Choroid plexus epithelial cell (primary cell): ENCODE results near the gene CALCR.

Experiments
- DNase-seq: peaks from one replicate; pipeline ENCODE4 v3.0.0-alpha.2; 2010; ENCODE audit warnings: low read depth
- H3K4me3 ChIP-seq: 2 replicates; pipeline ENCODE4 v1.5.1; 2011; ENCODE audit warnings: low read depth, mild to moderate bottlenecking, control low read depth, low read length, moderate library complexity
- TF ChIP-seq, protein P1 (sequence below): conservative IDR thresholded peaks from 2 replicates; pipeline ENCODE4 v1.5.1; 2011; ENCODE audit warnings: low read depth, mild to moderate bottlenecking, control low read depth, inconsistent platforms, low read length, moderate library complexity

CALCR gene

DNA sequence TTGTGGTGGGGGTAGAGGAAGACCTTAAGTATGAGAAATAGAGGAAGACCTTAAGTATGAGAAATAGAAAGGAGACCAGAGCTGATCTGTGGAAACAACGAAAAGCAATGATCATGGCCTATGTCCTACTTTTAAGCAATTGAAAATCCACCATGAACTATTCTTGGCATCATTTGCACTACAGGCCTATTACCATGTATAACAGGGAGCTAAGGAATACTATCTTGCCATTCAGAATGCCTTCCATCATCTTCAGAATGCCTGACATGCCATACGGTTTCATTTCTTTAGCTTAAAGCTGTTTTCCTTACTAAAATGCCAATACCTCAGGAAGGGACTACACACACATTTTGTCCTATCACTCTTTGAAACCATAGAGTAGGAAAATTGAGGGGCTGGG, 127.0 kb downstream of the CALCR start:
- TF ChIP-seq, protein P1, sequence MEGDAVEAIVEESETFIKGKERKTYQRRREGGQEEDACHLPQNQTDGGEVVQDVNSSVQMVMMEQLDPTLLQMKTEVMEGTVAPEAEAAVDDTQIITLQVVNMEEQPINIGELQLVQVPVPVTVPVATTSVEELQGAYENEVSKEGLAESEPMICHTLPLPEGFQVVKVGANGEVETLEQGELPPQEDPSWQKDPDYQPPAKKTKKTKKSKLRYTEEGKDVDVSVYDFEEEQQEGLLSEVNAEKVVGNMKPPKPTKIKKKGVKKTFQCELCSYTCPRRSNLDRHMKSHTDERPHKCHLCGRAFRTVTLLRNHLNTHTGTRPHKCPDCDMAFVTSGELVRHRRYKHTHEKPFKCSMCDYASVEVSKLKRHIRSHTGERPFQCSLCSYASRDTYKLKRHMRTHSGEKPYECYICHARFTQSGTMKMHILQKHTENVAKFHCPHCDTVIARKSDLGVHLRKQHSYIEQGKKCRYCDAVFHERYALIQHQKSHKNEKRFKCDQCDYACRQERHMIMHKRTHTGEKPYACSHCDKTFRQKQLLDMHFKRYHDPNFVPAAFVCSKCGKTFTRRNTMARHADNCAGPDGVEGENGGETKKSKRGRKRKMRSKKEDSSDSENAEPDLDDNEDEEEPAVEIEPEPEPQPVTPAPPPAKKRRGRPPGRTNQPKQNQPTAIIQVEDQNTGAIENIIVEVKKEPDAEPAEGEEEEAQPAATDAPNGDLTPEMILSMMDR = no peak
- DNase-seq = no peak

DNA sequence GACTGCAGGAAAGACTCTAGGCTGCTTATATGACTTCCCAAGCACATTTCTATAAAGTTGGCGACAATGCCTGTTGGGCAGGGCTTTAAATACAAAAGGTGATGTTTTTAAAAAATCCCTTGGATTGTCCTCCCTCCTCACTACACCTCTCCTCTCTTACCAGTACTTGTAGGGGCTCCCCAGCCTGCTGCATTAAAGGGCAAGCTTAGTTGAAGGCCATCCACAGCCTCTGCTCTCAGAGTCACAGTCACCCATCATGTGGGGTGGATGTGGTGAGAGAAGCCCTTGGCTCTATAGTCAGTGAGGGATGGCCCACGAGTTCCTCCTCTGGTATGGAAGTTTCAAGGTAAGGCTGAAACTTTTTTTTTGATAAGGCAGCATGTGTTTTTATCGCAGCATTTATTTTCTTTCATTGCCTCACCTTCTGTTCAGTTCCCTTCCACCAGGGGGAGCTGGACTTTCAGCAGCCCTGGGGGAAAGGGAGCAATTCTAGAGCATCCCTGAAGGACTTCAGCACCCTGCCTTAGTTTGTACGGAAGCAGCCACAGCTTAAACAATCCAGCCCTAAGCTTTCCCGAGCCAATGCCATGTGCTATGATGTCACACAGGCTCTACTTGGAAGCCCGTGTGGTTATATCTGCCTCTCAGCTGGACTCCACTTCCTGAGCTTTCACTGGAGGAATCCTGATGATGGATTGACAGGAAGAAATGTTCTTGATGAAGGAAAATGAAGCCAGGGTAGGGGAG, 131.9 kb downstream of the CALCR start:
- TF ChIP-seq, protein P1 = peak; percentile 85
- H3K4me3 ChIP-seq = no peak overlapping the region
- peak; percentile 56 for DNase-seq

More for the DNA sequence above, 127.0 kb downstream of the CALCR start:
- H3K4me3 ChIP-seq = no peak overlapping the region

DNA sequence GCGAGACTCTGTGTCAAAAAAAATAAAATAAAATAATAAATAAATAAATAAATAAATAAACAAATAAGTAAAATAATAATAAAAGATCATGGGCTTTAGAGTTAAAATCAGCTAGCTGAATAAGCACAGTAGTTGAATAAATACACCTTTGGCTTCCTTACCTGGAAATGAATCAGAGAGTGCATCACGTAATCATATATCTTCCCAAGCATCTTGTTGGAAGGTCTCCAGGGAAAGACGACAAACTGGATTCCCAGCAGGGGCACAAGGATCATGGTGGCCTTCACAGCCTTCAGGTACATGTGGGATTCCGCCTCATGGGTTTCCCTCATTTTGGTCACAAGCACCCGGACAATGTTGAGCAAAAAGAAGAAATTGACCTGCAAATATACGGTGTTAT, 138.7 kb downstream of the CALCR start:
- TF ChIP-seq, protein P1 = no peak
- H3K4me3 ChIP-seq = no peak overlapping the region
- DNase-seq = no peak

DNA sequence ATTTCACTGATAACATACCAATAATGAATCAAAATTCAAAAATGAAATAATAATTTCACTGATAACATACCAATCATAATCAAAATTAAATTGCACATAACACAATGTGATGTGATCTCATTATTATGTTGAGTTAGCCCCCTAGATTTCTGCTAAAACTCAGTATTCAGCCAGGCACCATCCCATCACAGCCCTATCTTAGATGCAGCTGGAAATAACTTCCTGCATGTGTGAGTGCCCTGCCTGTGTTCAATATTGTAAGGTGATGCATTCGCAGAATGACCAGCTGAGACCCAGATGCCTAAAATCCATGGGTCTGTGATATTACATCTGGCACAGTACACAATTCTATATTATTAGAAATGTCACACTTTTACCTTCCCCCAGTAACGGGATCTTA, 142.4 kb downstream of the CALCR start:
- TF ChIP-seq, protein P1 = no peak
- no peak overlapping the region for H3K4me3 ChIP-seq
- no peak for DNase-seq

DNA sequence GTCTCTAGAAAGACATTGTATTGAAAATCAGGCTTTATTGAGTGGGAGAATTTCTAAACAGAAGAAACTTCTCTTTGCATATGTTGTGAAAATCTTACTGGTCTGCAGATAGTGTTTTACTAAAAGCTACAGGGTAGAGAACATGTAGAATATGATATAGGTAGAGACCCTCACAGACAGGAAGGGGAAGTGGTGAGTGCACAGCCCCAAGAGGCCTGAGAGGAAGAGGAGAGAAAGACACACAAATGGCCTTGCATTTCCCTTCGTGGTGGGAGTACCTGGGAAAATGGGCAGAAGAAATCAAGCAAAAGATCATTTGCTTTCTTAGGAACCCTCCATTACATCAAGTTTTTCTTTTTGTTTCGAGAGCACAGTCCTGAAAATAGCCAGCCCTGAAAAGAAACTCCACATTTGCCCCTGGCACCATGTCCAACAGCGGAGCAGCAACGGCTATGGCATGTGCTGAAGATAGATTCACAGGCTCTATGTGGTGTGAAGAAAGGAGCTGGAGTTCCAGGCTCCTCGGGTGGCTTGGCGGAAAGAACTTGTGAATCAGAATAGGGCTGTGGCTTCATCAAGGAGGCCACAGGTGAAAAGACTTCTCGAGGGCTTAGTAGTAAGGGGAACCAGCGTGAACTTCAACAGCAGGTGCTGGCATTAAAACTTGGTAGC, 143.5 kb downstream of the CALCR start:
- H3K4me3 ChIP-seq = no peak overlapping the region
- TF ChIP-seq, protein P1 = no peak
- DNase-seq = no peak

DNA sequence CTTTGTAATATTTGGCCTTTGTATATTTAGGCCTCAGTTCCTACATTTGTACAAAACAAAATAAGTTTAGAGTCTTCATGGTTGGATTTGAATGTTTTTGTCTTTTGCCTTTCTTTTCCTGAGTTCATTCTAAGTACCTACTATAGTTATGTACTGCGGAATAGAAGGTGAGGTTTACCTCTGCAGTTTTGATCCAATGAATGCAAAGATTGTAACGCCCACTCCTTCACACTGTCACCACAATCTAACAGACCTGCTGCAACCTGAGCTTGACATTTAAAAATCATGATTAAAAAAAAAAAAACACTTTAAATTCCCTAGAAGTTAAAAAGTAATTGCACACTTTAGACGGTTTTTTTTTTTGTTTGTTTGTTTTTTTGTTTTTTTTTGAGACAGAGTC, 145.0 kb downstream of the CALCR start:
- TF ChIP-seq, protein P1 = no peak
- no peak overlapping the region for H3K4me3 ChIP-seq
- no peak for DNase-seq
